Hematopoietic multipotent progenitor cell treated with erythropoietin and hydrocortisone succinate and interleukin-3 and kit ligand, for 15 days (in vitro differentiated cells): ENCODE results near the gene TENM3.
"Not testable (repeated sequence)": the region's sequence is repeated elsewhere in the genome, so short reads cannot be mapped to it uniquely, and the experiment has no call there.

Experiments
- DNase-seq: peaks from one replicate; pipeline ENCODE4 v3.0.0-alpha.2; 2015; ENCODE audit warnings: low spot score

TENM3 gene

DNA sequence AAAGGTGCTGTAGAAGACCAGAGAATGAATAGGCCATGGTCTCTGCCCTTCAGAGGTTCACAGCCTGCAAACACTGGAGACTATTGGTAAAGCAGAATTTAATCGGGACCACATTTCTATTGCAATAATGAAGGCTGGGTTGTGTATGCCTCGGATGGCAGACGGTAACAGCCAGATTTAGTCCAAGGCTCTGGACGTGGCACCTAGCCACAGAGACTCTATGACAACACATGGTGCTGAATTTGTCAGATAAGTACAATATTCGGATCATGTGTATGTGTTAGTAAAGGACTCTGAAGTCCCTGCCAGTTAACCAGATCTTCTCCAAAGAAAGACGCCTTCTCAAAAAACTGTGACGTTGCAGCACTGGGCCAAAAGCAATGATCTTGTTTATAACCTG lies 545.0 kb downstream of the TENM3 start:
- DNase-seq: no peak

DNA sequence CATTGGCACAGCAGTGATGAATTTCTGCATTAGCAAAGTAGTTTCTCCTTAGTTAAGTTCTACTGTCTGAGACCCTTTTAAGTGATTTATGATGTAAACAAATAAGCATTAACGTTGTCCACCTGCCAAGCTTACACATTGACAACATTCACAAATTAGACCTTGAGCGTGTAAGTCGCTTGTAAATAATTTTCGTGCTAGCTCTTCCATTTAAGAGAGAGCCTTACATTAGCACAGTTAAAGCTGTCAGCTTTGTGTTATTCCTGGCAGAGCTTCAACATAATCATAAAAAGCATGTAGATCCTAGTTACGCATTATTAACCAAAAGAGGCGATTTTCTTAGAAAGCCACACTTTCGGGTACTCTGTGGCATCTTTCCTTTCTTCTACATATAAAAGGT lies 546.3 kb downstream of the TENM3 start:
- DNase-seq: no peak

DNA sequence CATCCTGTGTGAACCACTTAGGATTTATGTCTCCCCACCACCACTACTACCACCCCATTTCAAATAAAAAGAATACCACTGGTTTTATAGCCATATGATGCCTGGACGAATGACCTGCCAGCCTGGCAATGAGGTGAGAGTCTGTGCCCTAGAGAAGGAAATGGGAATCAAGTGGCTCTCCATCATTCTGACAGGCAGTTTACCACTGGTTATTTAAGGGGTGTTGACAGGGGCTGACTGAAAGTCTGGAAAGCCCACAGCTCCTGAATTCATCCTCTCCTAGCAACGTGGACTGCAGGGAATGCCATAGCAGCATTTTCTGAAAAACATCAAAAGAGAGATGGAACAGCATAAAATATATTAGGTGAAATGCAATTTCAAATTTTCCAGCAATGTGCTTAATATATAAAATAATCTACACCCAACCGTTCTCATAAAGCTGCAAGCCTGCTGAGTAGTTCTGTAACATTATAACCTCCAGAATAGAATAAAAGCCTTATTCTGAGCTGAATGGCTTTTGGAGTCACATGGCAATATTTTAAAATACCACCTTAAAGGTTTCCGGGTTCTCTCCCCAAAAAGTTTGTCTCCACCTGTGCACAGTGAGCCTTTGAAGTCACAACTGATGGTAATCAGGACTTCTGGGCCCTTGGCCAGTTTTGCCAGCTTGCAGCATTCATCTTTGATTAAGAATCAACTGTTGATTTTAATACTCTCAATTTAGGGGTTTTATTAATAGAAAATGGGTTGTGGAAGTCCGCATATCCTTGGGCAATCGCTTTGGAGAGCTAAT lies 552.4 kb downstream of the TENM3 start:
- no peak for DNase-seq

DNA sequence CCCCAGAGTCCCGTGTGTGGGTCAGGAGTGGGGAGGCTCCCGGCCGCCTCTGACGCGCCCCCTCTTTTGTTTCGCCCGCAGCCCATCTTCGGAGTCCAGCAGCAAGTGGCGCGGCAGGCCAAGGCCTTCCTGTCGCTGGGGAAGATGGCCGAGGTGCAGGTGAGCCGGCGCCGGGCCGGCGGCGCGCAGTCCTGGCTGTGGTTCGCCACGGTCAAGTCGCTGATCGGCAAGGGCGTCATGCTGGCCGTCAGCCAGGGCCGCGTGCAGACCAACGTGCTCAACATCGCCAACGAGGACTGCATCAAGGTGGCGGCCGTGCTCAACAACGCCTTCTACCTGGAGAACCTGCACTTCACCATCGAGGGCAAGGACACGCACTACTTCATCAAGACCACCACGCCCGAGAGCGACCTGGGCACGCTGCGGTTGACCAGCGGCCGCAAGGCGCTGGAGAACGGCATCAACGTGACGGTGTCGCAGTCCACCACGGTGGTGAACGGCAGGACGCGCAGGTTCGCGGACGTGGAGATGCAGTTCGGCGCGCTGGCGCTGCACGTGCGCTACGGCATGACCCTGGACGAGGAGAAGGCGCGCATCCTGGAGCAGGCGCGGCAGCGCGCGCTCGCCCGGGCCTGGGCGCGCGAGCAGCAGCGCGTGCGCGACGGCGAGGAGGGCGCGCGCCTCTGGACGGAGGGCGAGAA lies 556.5 kb downstream of the TENM3 start:
- DNase-seq: no peak

DNA sequence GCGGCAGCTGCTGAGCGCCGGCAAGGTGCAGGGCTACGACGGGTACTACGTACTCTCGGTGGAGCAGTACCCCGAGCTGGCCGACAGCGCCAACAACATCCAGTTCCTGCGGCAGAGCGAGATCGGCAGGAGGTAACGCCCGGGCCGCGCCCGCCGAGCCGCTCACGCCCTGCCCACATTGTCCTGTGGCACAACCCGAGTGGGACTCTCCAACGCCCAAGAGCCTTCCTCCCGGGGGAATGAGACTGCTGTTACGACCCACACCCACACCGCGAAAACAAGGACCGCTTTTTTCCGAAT lies 557.0 kb downstream of the TENM3 start:
- DNase-seq: no peak

DNA sequence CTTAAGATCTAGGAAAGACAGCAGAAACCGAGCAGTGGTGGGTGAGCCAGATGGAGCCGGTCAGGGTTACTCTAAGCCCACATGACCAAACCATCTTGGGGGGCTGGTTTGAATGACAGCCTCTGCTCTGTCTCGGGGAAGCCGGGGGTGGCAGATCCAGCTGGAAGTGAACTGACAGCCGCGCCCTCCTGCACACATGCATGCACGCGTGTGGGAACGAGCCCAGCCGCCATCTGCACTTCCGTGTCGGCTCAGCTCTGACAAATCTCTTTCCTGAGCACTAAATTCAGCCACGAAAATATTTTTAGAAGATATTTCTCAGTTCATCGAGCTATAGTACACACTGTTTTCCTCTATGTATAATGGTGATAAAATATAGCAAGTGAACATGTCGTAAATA lies 558.4 kb downstream of the TENM3 start:
- no peak for DNase-seq

DNA sequence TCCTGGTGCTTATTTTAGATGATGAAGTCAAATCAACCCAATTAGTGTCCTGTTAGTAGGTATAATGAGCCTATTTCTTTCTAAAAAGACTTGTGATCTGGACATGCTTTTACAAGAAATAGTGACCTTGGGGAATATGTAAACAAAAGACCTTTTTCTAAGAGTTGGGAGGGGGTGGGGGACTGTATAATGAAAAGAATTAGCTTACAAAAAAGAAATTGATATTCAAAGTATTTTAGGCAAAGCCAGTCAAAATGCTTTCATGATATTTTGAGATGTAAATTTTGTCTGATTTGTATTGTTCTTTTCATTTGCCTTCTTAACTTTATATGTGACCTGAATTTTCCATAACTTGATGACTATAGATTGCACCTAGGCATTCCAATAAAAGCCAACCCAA lies 559.4 kb downstream of the TENM3 start:
- no peak for DNase-seq

DNA sequence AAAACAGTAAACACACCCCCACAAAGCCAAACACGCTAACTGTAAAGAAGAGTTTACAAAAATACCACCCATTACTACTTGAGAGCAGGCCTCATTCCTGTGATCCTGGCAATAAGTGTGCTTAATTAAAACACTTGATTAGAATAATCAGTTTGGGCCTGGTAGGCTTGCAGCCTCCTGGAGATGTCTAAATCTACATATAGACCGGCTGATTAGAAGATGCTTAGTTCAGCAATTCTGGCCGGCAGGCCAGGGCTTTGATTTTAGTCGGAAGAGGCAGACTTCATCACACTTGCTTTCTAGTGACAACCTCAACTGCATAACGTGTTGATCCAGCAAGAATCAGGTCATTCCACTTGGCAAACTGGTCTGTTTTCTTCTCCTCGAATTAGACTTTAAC lies 560.0 kb downstream of the TENM3 start:
- DNase-seq: no peak

DNA sequence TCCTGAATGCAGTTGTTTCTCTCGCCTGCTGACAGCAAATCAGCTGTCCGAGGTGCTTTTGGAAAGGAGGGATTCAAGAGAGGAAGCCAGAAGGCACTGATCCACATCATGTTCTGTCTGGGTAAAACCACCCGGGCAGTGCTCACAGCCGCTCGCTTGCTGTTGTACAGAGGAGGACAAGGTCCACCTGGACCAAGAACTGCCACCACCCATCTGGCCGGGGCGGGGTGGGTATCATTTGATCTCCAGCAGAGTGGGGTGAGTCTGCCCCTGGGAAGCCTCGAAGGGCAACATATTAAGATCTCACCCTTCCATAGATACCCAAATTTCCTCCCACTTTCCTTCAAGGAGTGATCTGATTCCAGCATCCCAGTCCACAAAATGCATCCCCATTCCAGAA lies 560.9 kb downstream of the TENM3 start:
- DNase-seq: no peak

DNA sequence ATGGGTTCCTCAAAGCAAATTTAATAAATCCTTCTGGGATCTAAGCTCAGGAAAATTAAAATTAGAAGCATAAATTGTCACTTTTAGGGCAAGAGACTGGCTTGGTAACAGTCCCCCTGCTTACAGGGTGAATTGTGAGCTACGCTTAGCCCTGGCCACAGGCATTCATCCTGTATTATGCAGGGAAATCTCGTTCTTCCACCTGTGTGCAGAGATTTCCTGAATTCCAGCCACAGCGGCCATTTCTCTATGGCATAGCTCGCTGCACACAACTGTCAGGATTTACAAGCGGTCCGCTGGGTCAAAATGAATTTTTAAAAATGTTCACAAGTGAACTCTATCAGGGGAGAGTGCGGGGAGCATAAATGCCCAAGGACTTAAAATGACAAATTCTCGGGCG lies 562.1 kb downstream of the TENM3 start:
- DNase-seq: no peak

DNA sequence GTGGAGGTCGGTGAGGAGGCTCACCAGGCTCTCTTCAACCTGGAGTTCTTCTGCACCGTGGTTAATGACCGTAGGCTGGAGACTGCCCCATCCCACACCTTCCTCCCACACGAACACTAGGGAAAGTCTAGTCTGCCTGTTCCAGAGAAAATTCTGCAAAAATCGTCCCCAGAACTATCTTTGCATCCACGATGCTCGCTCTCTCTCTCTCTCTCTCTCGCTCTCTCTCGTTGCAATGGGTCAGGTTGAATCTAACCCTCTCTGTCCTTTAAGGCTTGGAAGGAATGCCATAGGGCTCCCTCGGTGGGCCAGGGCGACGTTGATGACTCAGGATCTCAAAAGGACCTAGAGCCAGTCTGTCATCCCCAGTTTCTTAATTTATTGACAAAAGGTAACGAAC lies 562.5 kb downstream of the TENM3 start:
- no peak for DNase-seq

DNA sequence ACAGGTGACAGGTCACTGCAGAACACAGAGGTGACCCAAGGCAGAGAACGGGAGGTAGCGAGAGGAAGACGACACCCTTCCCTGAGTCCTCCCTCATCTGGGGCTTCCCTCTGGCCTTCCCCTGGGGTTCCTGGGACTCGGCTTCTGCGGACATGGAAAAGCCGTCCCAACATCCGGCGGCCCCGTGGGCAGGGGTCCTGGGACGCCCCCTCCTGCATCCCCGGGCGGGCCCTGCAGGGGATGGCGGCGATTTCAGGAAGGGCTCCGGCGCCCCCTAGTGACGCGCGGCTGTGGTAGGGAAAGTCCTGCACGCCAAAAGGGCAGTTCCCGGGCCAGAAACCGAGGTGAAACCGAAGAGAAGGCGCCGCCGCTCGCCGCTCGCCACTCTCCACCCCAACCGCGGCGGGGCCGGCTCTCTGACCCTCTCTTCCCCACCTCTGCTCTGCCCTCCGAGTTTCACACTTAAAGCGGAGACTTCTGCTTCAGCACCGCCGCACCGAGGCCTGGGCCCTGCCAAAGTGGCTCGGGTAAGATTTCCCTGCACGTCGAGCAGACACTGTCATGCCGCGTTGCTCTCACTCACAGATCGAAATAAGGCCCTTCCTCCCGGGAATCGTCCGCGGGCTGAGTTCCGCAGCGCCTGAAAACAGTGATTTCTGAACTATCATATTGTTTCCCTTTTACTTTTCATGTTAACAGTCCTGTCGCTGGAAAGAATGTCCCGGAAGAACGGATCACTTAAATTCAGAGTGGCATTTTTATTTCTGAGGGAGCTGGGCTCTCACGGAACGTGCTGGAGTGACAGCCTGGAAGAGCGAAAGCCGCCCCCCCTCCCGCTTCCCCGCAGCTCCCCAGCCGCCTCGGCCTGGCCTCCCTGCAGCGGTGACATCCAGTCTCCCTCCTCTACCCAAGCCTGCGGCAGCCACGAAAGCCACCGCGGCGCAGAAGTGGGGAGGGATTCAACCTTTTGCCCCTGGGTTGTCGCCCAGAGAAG lies 563.4 kb downstream of the TENM3 start:
- peak; percentile 18 for DNase-seq

DNA sequence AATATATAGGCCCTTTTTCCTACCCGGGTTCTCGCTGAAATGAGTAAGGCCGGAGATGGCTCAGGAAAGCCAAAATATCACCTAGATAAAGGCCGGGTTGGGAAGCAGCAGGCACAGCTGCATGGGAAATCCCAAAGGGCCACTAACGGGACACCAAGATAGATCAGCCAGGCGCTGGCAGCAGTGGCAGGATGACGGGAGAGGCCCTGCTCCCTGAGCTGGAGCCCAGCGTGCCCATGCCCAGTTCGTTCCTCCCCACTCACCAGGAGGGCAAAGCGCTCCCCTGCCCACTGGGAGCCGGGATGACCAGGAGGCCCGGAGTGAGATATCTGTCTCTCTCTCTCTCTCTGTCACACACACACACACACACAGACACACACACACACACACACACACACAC lies 564.1 kb downstream of the TENM3 start:
- DNase-seq: no peak

DNA sequence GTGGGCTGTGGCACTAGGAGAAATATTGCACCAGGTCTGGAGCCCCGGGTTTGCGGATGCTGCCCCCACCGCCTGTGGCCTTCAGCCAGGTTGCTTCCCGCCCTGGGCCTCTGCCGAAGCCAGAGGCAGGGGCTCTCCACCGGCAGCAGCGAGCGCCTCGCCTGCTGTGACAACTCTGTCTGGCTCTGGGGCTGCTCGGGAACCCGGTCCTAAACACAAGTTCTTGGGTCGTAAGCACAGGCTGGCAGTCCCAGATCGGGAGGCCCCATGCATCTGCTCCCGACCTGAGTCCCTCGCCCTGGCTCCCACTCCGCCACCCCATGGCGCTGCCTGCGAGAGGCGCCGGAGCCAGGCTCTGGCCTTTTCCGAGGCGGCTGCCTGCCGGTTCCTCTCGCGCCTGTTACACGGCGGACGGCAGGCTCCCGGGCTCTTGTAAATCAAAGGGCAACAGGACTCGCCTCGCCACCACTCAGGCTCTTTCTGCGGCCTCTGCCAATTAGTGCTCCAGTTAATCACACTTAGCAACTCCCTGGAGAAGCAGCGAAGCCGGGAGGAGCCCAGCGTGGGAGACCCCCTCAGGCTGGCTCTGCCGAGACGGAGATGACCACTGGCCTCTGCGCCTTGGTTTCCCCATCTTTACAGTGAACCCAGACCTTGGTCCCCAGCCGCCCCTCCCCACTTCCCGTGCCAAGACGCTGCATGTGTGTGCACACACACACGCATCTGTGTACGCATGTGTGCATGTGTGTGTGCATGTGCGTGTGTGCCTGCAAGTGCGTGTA lies 564.8 kb downstream of the TENM3 start:
- no peak for DNase-seq

DNA sequence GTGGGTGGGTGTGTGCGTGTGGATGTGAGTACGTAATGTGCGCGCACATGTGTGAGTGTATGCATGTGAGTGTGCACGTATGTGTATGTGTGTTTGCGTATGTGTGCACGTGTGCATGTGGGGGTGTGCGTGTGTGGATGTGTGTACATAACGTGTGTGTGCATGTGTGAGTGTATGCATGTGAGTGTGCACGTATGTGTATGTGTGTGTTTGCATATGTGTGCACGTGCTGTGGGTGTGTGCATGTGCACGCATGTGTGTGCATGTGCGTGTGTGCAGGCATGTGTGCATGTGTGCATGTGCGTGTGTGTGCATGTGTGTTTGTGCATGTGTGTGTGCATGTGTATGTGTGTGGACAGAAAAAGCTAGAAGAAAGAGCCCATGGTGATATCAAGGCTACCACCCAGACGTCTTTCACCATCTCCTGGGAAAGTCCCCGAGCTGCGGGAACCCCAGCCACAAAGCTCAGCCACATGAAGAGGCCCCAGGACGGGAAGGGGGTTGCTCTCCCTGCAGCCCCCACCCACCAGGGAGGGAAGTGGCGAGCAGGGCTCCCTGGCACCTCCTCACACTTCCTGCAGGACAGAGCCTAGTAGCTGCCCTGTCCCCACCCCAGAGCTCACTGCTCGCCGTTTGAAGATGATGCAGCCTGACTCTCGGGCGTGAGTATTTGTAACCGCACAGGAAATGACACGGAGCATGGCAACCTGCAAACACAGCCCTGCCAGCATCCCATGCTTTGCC lies 565.6 kb downstream of the TENM3 start:
- no peak for DNase-seq

DNA sequence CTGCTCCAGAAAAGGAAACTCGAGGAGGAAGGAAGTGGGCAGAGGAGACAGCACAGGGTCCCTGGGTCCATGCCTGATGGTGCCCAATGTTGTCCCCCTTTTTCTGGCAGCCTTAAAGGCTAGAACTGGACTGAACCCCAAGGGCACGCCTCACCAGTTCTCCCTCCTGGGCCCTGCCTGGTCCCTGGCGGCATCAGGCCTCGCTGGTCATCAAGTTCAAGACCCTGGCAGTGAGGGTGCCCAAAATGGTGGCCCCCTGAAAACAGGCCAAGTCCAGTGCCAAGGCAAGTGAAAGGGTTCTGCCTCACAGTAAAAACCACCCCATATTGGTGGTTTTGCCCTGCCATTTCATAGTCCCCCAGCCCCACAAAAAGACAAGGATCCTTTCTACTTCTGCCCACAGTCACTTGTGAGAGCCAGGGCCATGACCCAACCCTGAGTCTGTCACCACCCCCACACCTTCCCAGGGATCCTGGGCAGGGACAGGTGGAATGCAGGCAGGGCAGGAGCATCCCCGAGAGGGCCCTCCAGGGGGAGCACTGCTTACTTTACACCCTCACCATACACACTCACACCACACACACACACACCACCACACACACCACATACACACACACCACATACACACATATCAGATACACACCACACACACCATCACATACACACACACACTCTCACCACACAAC lies 566.4 kb downstream of the TENM3 start:
- DNase-seq: no peak

DNA sequence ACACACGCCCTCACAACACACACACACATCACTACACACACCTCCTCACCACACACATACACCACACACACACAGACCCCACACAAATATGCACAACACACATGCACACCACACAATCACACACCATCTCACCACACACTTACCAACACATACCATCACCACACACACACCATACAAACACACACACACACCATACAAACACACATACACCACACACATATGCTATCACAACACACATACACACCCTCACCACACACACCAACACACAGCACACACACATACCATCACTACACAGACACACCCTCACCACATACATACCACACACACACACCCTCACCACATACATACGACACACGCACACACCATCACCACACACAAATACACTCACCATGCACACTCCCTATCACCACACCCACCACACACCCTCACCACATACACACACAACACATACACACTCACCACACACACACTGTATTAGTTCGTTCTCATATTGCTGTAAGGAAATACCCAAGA lies 567.0 kb downstream of the TENM3 start:
- no peak for DNase-seq

DNA sequence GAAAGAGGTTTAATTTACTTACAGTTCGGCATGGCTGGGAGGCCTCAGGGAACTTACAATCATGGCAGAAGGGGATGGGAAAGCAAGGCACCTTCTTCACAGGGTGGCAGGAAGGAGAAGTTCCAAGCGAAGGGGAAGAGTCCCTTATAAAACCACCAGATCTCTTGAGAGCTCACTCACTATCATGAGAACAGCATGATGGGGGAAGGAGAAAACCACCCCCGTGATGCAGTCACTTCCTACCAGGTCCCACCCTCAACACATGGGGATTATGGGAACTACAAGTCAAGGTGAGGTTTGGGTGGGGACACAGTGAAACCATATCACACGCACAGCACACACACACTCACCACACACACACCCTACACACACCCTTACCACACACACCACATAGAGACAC lies 569.7 kb downstream of the TENM3 start:
- no peak for DNase-seq

DNA sequence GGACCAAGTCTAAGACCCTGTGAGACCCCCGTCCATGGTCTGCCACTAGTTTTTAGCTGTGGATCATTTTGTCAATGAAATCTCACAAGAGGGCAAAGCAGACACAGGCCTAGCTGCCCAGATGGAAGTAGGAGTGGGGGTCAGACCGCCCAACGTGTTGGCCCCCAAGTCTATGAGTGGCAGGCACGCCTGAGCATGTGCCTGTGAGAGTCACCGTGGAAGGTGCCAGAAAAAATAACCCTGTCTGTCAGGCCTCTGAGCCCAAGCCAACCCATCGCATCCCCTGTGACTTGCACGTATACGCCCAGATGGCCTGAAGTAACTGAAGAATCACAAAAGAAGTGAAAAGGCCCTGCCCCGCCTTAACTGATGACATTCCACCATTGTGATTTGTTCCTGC lies 570.9 kb downstream of the TENM3 start:
- not testable (repeated sequence) for DNase-seq

DNA sequence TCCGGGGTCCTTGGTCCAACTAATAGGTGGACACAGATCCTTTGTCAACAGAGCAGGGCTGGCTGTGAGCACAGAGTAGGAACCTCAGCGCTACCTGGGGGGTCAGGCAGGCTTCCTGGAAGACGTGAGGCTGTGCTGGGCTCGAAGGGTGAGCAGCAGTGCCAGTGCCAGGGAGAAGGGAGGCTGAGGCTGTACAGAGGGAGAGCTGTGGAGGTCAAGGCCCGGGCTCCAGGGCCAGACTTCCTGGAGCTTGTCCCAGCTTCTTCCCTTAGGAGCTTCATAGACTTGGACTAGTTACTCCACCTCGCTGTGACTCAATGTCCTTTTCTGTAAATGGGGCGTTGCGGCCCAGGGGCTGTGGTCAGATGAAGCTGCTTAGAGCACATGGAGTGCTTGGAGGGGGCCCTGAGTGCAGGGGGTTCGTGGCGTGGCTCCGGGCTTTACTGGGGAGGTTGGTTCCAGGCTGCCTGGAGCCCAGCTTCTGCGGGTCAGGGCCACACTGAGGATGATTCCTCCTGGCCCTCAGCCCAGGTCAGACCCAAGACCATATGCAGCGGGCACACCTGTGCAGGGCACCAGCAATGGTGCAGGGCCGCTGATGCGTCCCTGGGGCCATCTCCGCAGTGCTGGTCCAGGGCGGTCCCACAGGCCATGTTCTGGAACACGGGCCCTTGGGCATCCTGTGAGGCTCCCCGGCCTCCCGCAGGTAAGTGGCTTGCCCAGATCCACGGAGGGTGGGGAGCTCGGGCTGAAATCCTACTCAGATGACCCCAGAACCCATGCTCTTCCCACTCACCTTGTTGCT lies 575.9 kb downstream of the TENM3 start:
- DNase-seq: no peak
